Hepatocyte (in vitro differentiated cells): ENCODE data around the gene UMAD1. TPM values are rescaled to one million over a fixed set of nuclear protein-coding genes. Genes with fewer than 3 reads are reported as not detected.

Source experiments
- DNase-seq: peaks from one replicate; pipeline ENCODE4 v3.0.0-alpha.2; 2016; ENCODE audit warnings: low spot score
- H2AFZ ChIP-seq: fragments of 200-600 bp; sonication (generic); 2 replicates; pipeline ENCODE4 v1.6.0; 2016; ENCODE audit warnings: antibody characterized with exemption, mild to moderate bottlenecking
- H3K27ac ChIP-seq: fragments of 200-600 bp; sonication (generic); 2 replicates; pipeline ENCODE4 v1.5.1; 2016; ENCODE audit warnings: mild to moderate bottlenecking
- H3K27me3 ChIP-seq: fragments of 200-600 bp; sonication (generic); 2 replicates; pipeline ENCODE4 v1.6.1; 2016
- H3K36me3 ChIP-seq: fragments of 200-600 bp; sonication (generic); replicated peaks from 2 replicates; pipeline ENCODE4 v1.5.1; 2016; ENCODE audit warnings: low read depth; ENCODE audit not compliant: insufficient read depth
- H3K4me1 ChIP-seq: fragments of 200-600 bp; sonication (generic); 2 replicates; pipeline ENCODE4 v1.5.1; 2016; ENCODE audit warnings: mild to moderate bottlenecking, moderate library complexity; ENCODE audit not compliant: insufficient read depth
- H3K4me2 ChIP-seq: fragments of 200-600 bp; sonication (generic); 2 replicates; pipeline ENCODE4 v1.6.0; 2016
- H3K4me3 ChIP-seq: fragments of 200-600 bp; sonication (generic); 2 replicates; pipeline ENCODE4 v1.5.1; 2016; ENCODE audit warnings: mild to moderate bottlenecking
- H3K79me2 ChIP-seq: fragments of 200-600 bp; sonication (generic); 2 replicates; pipeline ENCODE4 v1.6.0; 2017; ENCODE audit warnings: mild to moderate bottlenecking
- H3K9me2 ChIP-seq: fragments of 200-600 bp; sonication (generic); replicated peaks from 2 replicates; pipeline ENCODE4 v1.6.0; 2017; ENCODE audit warnings: mild to moderate bottlenecking; ENCODE audit not compliant: insufficient read depth
- H3K9me3 ChIP-seq: fragments of 200-600 bp; sonication (generic); 2 replicates; pipeline ENCODE4 v1.5.1; 2016; ENCODE audit warnings: low read depth, mild to moderate bottlenecking
- H4K20me1 ChIP-seq: fragments of 200-600 bp; sonication (generic); 2 replicates; pipeline ENCODE4 v1.6.0; 2016; ENCODE audit warnings: mild to moderate bottlenecking; ENCODE audit not compliant: insufficient read depth, poor library complexity, severe bottlenecking
- EZH2 ChIP-seq: fragments of 200-600 bp; sonication (generic); IDR thresholded peaks from 2 replicates; pipeline ENCODE4 v1.6.1; 2016; ENCODE audit warnings: antibody characterized with exemption, mild to moderate bottlenecking, borderline replicate concordance
- EZH2phosphoT487 ChIP-seq: fragments of 200-600 bp; sonication (generic); IDR thresholded peaks from one replicate; pipeline ENCODE4 v1.6.1; 2018; ENCODE audit warnings: antibody characterized with exemption, mild to moderate bottlenecking, low read depth, moderate library complexity; ENCODE audit not compliant: unreplicated experiment, severe bottlenecking
- WGBS: methylation state at CpG from one replicate; pipeline ENCODE4 v1.1.6; 2016; ENCODE audit warnings: low lambda C conversion rate; ENCODE audit errors: missing lambda C conversion rate; 5-methylcytosine and 5-hydroxymethylcytosine counted together
- polyA plus RNA-seq: library from polyadenylated mRNA; unstranded; fragments of >200 nt; fragmentation: Nextera tagmentation; extraction: Ambion mirVana; gene quantifications from 2 replicates; pipeline ENCODE4 v1.2.1, GENCODE V29; 2016
- total RNA-seq: library from RNA; depleted of rRNA; stranded (reverse); fragments of >200 nt; gene quantifications from 2 replicates; pipeline ENCODE4 v1.2.3, GENCODE V29; 2014
- TF ChIP-seq, protein P1 (sequence below): fragments of 200-600 bp; sonication (generic); IDR thresholded peaks from 2 replicates; pipeline ENCODE4 v1.5.1; 2016; ENCODE audit warnings: antibody characterized with exemption, mild to moderate bottlenecking; ENCODE audit not compliant: poor library complexity

UMAD1 gene
- total and polyA plus RNA-seq, 2 experiments from 2014 or later: 15.7 to 29.0 TPM

- Histone ChIP-seq H3K79me2 (no peaks in the 10 kb centered on the region), H4K20me1 (no peaks in the 10 kb centered on the region), H2AFZ (no peak overlapping the region), H3K9me3 (no peaks in the 10 kb centered on the region), H3K9me2 (no peaks in the 10 kb centered on the region), H3K4me1 (no peaks in the 10 kb centered on the region), H3K27me3 (no peaks in the 10 kb centered on the region), H3K4me2 (no peak overlapping the region), H3K4me3 (no peak overlapping the region), H3K36me3 (no peaks in the 10 kb centered on the region), H3K27ac (no peak overlapping the region)
- no peak for TF ChIP-seq EZH2
- TF ChIP-seq, protein P1, sequence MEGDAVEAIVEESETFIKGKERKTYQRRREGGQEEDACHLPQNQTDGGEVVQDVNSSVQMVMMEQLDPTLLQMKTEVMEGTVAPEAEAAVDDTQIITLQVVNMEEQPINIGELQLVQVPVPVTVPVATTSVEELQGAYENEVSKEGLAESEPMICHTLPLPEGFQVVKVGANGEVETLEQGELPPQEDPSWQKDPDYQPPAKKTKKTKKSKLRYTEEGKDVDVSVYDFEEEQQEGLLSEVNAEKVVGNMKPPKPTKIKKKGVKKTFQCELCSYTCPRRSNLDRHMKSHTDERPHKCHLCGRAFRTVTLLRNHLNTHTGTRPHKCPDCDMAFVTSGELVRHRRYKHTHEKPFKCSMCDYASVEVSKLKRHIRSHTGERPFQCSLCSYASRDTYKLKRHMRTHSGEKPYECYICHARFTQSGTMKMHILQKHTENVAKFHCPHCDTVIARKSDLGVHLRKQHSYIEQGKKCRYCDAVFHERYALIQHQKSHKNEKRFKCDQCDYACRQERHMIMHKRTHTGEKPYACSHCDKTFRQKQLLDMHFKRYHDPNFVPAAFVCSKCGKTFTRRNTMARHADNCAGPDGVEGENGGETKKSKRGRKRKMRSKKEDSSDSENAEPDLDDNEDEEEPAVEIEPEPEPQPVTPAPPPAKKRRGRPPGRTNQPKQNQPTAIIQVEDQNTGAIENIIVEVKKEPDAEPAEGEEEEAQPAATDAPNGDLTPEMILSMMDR: no peak
- TF ChIP-seq EZH2phosphoT487: no peak
- WGBS: 65% methylated on average over 1 of the region's 1 CpG
- DNase-seq: no peak
These were observed 142.4 kb downstream of the UMAD1 start for GRCh38 chr7:7783001-7783400.

- WGBS: 76% methylated on average over 6 of the region's 6 CpGs
These were observed 144.9 kb downstream of the UMAD1 start for GRCh38 chr7:7785344-7785973.

GRCh38 chr7:7786595-7786994 lies 146.0 kb downstream of the UMAD1 start:
- DNase-seq: no peak
- no peaks in the 10 kb centered on the region for H3K9me2 ChIP-seq
- H3K9me3 ChIP-seq: no peaks in the 10 kb centered on the region
- H3K4me3 ChIP-seq: no peak overlapping the region
- no peaks in the 10 kb centered on the region for H3K27me3 ChIP-seq
- TF ChIP-seq EZH2phosphoT487: no peak
- TF ChIP-seq, protein P1: no peak
- no peak for TF ChIP-seq EZH2
- H3K36me3 ChIP-seq: no peaks in the 10 kb centered on the region
- WGBS: 83% methylated on average over 3 of the region's 3 CpGs
- no peaks in the 10 kb centered on the region for H3K79me2 ChIP-seq
- no peak overlapping the region for H3K4me2 ChIP-seq
- no peaks in the 10 kb centered on the region for H4K20me1 ChIP-seq
- peaks cover 4% of the 10 kb centered on the region for H3K4me1 ChIP-seq
- no peak overlapping the region for H2AFZ ChIP-seq
- no peak overlapping the region for H3K27ac ChIP-seq

More at GRCh38 chr7:7785344-7785973, 144.9 kb downstream of the UMAD1 start:
- H3K36me3 ChIP-seq: no peaks in the 10 kb centered on the region
- H4K20me1 ChIP-seq: no peaks in the 10 kb centered on the region
- H3K9me3 ChIP-seq: no peaks in the 10 kb centered on the region
- H3K27me3 ChIP-seq: no peaks in the 10 kb centered on the region
- H3K4me2 ChIP-seq: peak overlapping the region; percentile 47
- H3K79me2 ChIP-seq: no peaks in the 10 kb centered on the region
- no peak overlapping the region for H3K4me3 ChIP-seq
- no peaks in the 10 kb centered on the region for H3K4me1 ChIP-seq
- H3K27ac ChIP-seq: peak overlapping the region; percentile 38
- H2AFZ ChIP-seq: no peak overlapping the region
- H3K9me2 ChIP-seq: no peaks in the 10 kb centered on the region
- TF ChIP-seq EZH2 (no peak), EZH2phosphoT487 (no peak)
- TF ChIP-seq, protein P1: no peak
- DNase-seq: peak; percentile 17
